HEK293 (cell line): ENCODE data around the gene PLEKHA1.

ENCODE experiments used
- CTCF ChIA-PET: fragments of 350-600 bp; formaldehyde crosslinking; extraction: SDS; loops from one replicate; lab custom pipeline; 2021; ENCODE audit warnings: antibody characterized with exemption; lab: Yijun Ruan, JAX
- POLR2A ChIA-PET: fragments of 300-600 bp; formaldehyde crosslinking; extraction: SDS; loops from one replicate; lab custom pipeline; 2020; ENCODE audit warnings: antibody characterized with exemption, inconsistent platforms; lab: Yijun Ruan, JAX
- H3K27ac ChIP-seq: fragments of 200-500 bp; sonication (Bioruptor generic); 2 replicates; pipeline ENCODE4 v1.5.1; 2014; ENCODE audit warnings: low read depth, low read length, control low read depth, inconsistent platforms; ENCODE audit errors: extremely low read depth
- H3K36me3 ChIP-seq, 2 experiments: fragments of 200-500 bp in 1 of 2; sonication (Bioruptor generic) in 1 of 2; 1 replicate in 1 of 2; 2 replicates in 1 of 2; pipeline ENCODE4 v1.5.1; 2014 to 2017; ENCODE audit warnings: inconsistent platforms in 2 of 2, low read length in 2 of 2; ENCODE audit not compliant: control insufficient read depth in 2 of 2, insufficient read depth in 1 of 2
- H3K4me1 ChIP-seq: fragments of 200-500 bp; sonication (Bioruptor generic); 2 replicates; pipeline ENCODE4 v1.5.1; 2014; ENCODE audit warnings: mild to moderate bottlenecking, low read length, inconsistent platforms; ENCODE audit not compliant: control insufficient read depth, insufficient read depth
- H3K4me3 ChIP-seq: 2 replicates; pipeline ENCODE4 v1.5.1; 2011; ENCODE audit warnings: low read depth, mild to moderate bottlenecking, control low read depth, low read length, moderate library complexity
- H3K9me3 ChIP-seq: fragments of 200-500 bp; sonication (Bioruptor generic); 2 replicates; pipeline ENCODE4 v1.5.1; 2014; ENCODE audit warnings: low read depth, low read length, inconsistent platforms; ENCODE audit not compliant: control insufficient read depth, insufficient read depth
- BCL11B ChIP-seq: fragments of 450-650 bp; formaldehyde crosslinking; IDR thresholded peaks from 2 replicates; pipeline ENCODE4 v1.5.1; 2016; ENCODE audit warnings: low read depth, missing biosample characterization, missing genetic modification characterization
- GLIS2 ChIP-seq: fragments of 450-650 bp; formaldehyde crosslinking; IDR thresholded peaks from 2 replicates; pipeline ENCODE4 v1.5.1; 2016; ENCODE audit warnings: missing biosample characterization, missing genetic modification characterization
- MYNN ChIP-seq: fragments of 450-650 bp; formaldehyde crosslinking; IDR thresholded peaks from 2 replicates; pipeline ENCODE4 v1.5.1; 2016; ENCODE audit warnings: missing biosample characterization, missing genetic modification characterization, borderline replicate concordance
- REPIN1 ChIP-seq: fragments of 450-650 bp; formaldehyde crosslinking; IDR thresholded peaks from 2 replicates; pipeline ENCODE4 v1.5.1; 2017; ENCODE audit warnings: missing biosample characterization, missing genetic modification characterization, low read depth
- TCF7L2 ChIP-seq: IDR thresholded peaks from 2 replicates; pipeline ENCODE4 v1.6.1; 2011; ENCODE audit warnings: low read depth, mild to moderate bottlenecking, inconsistent platforms, low read length, moderate library complexity, borderline replicate concordance
- TRIM28 ChIP-seq: IDR thresholded peaks from 2 replicates; pipeline ENCODE4 v1.6.1; 2011; ENCODE audit warnings: low read length, control low read depth, borderline replicate concordance
- ZBTB17 ChIP-seq: fragments of 450-650 bp; formaldehyde crosslinking; IDR thresholded peaks from 2 replicates; pipeline ENCODE4 v1.5.1; 2016; ENCODE audit warnings: missing biosample characterization, missing genetic modification characterization
- ZBTB48 ChIP-seq: fragments of 450-650 bp; formaldehyde crosslinking; IDR thresholded peaks from 2 replicates; pipeline ENCODE4 v1.5.1; 2016; ENCODE audit warnings: missing biosample characterization, missing genetic modification characterization
- ZBTB8A ChIP-seq: fragments of 450-650 bp; formaldehyde crosslinking; IDR thresholded peaks from 2 replicates; pipeline ENCODE4 v1.5.1; 2016; ENCODE audit warnings: missing biosample characterization, missing genetic modification characterization
- ZNF140 ChIP-seq: fragments of 450-650 bp; formaldehyde crosslinking; IDR thresholded peaks from 2 replicates; pipeline ENCODE4 v1.5.1; 2016; ENCODE audit warnings: missing biosample characterization, missing genetic modification characterization
- ZNF174 ChIP-seq: fragments of 450-650 bp; formaldehyde crosslinking; IDR thresholded peaks from 2 replicates; pipeline ENCODE4 v1.5.0; 2017; ENCODE audit warnings: missing biosample characterization, mild to moderate bottlenecking, missing genetic modification characterization
- ZNF292 ChIP-seq: fragments of 450-650 bp; formaldehyde crosslinking; IDR thresholded peaks from 2 replicates; pipeline ENCODE4 v1.5.1; 2016; ENCODE audit warnings: low read depth, missing biosample characterization, missing genetic modification characterization, borderline replicate concordance
- ZNF311 ChIP-seq: fragments of 450-650 bp; formaldehyde crosslinking; IDR thresholded peaks from 2 replicates; pipeline ENCODE4 v1.5.1; 2017; ENCODE audit warnings: missing biosample characterization, missing genetic modification characterization, borderline replicate concordance
- ZNF426 ChIP-seq: fragments of 450-650 bp; formaldehyde crosslinking; IDR thresholded peaks from 2 replicates; pipeline ENCODE4 v1.5.1; 2017; ENCODE audit warnings: missing biosample characterization, missing genetic modification characterization, mild to moderate bottlenecking, inconsistent platforms, moderate library complexity
- ZNF501 ChIP-seq: fragments of 450-650 bp; formaldehyde crosslinking; IDR thresholded peaks from 2 replicates; pipeline ENCODE4 v1.5.1; 2016; ENCODE audit warnings: missing biosample characterization, missing genetic modification characterization
- ZNF561 ChIP-seq: fragments of 450-650 bp; IDR thresholded peaks from 2 replicates; pipeline ENCODE4 v1.5.1; 2018; ENCODE audit warnings: missing biosample characterization, missing genetic modification characterization, borderline replicate concordance
- ZNF677 ChIP-seq: fragments of 450-650 bp; IDR thresholded peaks from 2 replicates; pipeline ENCODE4 v1.5.0; 2018; ENCODE audit warnings: missing biosample characterization, mild to moderate bottlenecking, missing genetic modification characterization, moderate library complexity
- ZNF785 ChIP-seq: fragments of 450-650 bp; formaldehyde crosslinking; IDR thresholded peaks from 2 replicates; pipeline ENCODE4 v1.5.1; 2016; ENCODE audit warnings: missing biosample characterization, missing genetic modification characterization
- ZNF843 ChIP-seq: fragments of 450-650 bp; formaldehyde crosslinking; IDR thresholded peaks from 2 replicates; pipeline ENCODE4 v1.5.1; 2016; ENCODE audit warnings: missing biosample characterization, missing genetic modification characterization
- TF ChIP-seq, protein P1 (sequence below): fragments of 450-650 bp; formaldehyde crosslinking; IDR thresholded peaks from 2 replicates; pipeline ENCODE4 v1.5.1; 2016; ENCODE audit warnings: missing biosample characterization, missing genetic modification characterization
- TF ChIP-seq, protein P2 (sequence below): fragments of 450-650 bp; formaldehyde crosslinking; IDR thresholded peaks from 2 replicates; pipeline ENCODE4 v1.5.1; 2016; ENCODE audit warnings: missing biosample characterization, missing genetic modification characterization
- TF ChIP-seq, protein P3 (sequence below): fragments of 450-650 bp; formaldehyde crosslinking; IDR thresholded peaks from 2 replicates; pipeline ENCODE4 v1.5.1; 2016; ENCODE audit warnings: missing biosample characterization, missing genetic modification characterization
- TF ChIP-seq, protein P4 (sequence below): fragments of 450-650 bp; formaldehyde crosslinking; IDR thresholded peaks from 2 replicates; pipeline ENCODE4 v1.5.1; 2016; ENCODE audit warnings: missing biosample characterization, missing genetic modification characterization

PLEKHA1 gene

DNA sequence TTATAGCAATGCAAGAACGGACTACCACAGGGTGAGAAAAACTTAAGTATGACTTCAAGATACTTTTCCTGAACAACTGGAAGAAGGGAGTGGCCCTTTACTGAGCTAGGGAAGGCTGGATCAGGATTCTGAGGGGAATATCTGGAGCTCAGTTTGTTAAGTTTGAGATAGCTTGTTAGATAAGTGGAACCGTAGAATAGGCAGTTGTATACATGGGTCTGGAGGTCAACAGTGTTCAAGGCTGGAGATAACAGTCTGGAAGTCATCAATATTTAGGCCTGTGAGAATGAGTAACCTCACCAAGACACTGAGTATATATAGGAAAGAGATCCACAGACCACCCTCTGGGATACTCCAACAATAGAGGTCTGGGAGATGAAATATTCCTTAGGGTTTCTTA, 7.2 kb downstream of the PLEKHA1 start:
- Histone ChIP-seq H3K36me3 (no peaks in the 10 kb centered on the region; a peak in 1 of 3 replicates), H3K4me3 (no peak overlapping the region), H3K4me1 (peaks cover 4% of the 10 kb centered on the region; the same call in 1 of the 2 replicates), H3K9me3 (no peaks in the 10 kb centered on the region), H3K27ac (no peak overlapping the region)
- TF ChIP-seq REPIN1, result no peak
- no peak for TF ChIP-seq ZBTB8A (tag by site-specific recombination)
- no peak for TF ChIP-seq ZBTB48 (tag by site-specific recombination)
- no peak for TF ChIP-seq ZBTB17 (tag by site-specific recombination)
- TF ChIP-seq, protein P1, sequence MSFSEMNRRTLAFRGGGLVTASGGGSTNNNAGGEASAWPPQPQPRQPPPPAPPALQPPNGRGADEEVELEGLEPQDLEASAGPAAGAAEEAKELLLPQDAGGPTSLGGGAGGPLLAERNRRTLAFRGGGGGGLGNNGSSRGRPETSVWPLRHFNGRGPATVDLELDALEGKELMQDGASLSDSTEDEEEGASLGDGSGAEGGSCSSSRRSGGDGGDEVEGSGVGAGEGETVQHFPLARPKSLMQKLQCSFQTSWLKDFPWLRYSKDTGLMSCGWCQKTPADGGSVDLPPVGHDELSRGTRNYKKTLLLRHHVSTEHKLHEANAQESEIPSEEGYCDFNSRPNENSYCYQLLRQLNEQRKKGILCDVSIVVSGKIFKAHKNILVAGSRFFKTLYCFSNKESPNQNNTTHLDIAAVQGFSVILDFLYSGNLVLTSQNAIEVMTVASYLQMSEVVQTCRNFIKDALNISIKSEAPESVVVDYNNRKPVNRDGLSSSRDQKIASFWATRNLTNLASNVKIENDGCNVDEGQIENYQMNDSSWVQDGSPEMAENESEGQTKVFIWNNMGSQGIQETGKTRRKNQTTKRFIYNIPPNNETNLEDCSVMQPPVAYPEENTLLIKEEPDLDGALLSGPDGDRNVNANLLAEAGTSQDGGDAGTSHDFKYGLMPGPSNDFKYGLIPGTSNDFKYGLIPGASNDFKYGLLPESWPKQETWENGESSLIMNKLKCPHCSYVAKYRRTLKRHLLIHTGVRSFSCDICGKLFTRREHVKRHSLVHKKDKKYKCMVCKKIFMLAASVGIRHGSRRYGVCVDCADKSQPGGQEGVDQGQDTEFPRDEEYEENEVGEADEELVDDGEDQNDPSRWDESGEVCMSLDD (tag by site-specific recombination), result no peak
- no peak for TF ChIP-seq ZNF843 (tag by site-specific recombination)
- no peak for TF ChIP-seq ZNF140 (tag by site-specific recombination)
- no peak for TF ChIP-seq ZNF174 (tag by site-specific recombination)
- no peak for TF ChIP-seq ZNF501 (tag by site-specific recombination)
- TF ChIP-seq ZNF561 (tag by site-specific recombination), result no peak
- no peak for TF ChIP-seq MYNN (tag by site-specific recombination)
- no peak for TF ChIP-seq ZNF426
- CTCF ChIA-PET, result interaction anchor here (0.6 to 1.2 kb wide), 5 partner anchors 25 to 103 kb away, joined by 3 to 4 read pairs (median 3); no protein-coding TSS in a partner anchor
- POLR2A ChIA-PET, result no interaction called here

DNA sequence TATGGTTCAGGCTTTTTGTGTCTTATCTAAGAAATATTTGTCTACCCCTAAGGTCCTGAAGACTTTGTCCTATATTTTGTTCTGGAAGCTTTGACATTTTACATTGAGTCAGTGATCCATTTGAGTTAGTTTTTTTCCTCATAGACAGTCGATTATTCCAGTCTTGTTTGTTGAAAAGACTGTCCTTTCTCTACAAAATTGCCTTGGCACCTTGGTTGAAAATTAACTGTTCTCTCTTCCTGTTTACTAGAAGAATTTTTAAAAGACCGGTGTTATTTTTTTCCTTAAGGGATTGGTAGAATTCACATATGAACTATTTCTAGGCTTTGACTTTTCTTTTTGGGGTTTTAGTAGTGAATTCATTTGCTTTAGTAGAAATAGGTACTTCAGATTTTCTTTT, 12.0 kb downstream of the PLEKHA1 start:
- POLR2A ChIA-PET, result interaction anchor here (1.0 kb wide), 1 partner anchor 12 kb away, joined by 3 read pairs; the partner anchor contains the start of gene PLEKHA1
- no peaks in the 10 kb centered on the region for H3K9me3 ChIP-seq
- H3K4me1 ChIP-seq, result no peaks in the 10 kb centered on the region
- CTCF ChIA-PET, result interaction anchor here (0.5 to 1.1 kb wide), 3 partner anchors 27 to 1110 kb away, joined by 3 read pairs; no protein-coding TSS in a partner anchor
- no peak overlapping the region for H3K27ac ChIP-seq
- TF ChIP-seq ZNF677 (tag by site-specific recombination) (0 out of 2 replicates have a peak, but pooled peaks have one; percentile 41), GLIS2 (tag by site-specific recombination) (no peak)
- no peak overlapping the region for H3K4me3 ChIP-seq
- H3K36me3 ChIP-seq, result peaks cover 0 to 3% of the 10 kb centered on the region in 2 experiments; a peak in 2 of 3 replicates

DNA sequence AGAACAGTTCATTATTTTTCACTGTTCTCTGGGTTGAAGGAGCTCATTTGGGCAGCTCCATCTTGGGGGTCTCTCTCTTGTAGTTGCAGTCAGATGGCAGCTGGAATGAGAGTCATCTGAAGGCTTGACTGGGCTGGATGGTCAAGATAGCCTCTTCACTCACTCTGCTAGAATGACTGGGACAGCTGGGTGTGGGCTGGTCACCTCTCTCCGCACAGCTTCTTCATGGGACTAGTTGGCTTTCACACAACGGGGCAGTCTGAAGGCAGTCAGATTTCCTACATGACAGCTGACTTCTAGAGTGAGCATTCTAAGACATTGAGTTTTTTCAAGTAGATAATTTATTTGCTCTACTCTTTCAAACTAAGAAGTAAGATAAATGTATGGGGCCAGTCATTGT, 13.1 kb downstream of the PLEKHA1 start:
- Histone ChIP-seq H3K4me1 (peaks cover under 1% of the 10 kb centered on the region; the same call in 1 of the 2 replicates), H3K27ac (no peak overlapping the region), H3K4me3 (no peak overlapping the region), H3K9me3 (no peaks in the 10 kb centered on the region), H3K36me3 (peaks cover 0 to 3% of the 10 kb centered on the region in 2 experiments; a peak in 2 of 3 replicates)
- ChIA-PET POLR2A (interaction anchor here (1.0 kb wide), 1 partner anchor 13 kb away, joined by 3 read pairs; the partner anchor contains the start of gene PLEKHA1), CTCF (interaction anchor here (1.1 kb wide), 1 partner anchor 119 kb away, joined by 3 read pairs; no protein-coding TSS in a partner anchor)
- TF ChIP-seq, protein P2, sequence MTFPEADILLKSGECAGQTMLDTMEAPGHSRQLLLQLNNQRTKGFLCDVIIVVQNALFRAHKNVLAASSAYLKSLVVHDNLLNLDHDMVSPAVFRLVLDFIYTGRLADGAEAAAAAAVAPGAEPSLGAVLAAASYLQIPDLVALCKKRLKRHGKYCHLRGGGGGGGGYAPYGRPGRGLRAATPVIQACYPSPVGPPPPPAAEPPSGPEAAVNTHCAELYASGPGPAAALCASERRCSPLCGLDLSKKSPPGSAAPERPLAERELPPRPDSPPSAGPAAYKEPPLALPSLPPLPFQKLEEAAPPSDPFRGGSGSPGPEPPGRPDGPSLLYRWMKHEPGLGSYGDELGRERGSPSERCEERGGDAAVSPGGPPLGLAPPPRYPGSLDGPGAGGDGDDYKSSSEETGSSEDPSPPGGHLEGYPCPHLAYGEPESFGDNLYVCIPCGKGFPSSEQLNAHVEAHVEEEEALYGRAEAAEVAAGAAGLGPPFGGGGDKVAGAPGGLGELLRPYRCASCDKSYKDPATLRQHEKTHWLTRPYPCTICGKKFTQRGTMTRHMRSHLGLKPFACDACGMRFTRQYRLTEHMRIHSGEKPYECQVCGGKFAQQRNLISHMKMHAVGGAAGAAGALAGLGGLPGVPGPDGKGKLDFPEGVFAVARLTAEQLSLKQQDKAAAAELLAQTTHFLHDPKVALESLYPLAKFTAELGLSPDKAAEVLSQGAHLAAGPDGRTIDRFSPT (tag by site-specific recombination), result no peak
- TF ChIP-seq ZNF311 (tag by site-specific recombination) (no peak), ZNF292 (no peak), TCF7L2 (no peak), TRIM28 (no peak), ZNF785 (tag by site-specific recombination) (no peak), BCL11B (tag by site-specific recombination) (no peak), ZNF426 (no peak)
- TF ChIP-seq, protein P3, sequence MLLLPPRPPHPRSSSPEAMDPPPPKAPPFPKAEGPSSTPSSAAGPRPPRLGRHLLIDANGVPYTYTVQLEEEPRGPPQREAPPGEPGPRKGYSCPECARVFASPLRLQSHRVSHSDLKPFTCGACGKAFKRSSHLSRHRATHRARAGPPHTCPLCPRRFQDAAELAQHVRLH (tag by site-specific recombination), result no peak
- TF ChIP-seq, protein P4, sequence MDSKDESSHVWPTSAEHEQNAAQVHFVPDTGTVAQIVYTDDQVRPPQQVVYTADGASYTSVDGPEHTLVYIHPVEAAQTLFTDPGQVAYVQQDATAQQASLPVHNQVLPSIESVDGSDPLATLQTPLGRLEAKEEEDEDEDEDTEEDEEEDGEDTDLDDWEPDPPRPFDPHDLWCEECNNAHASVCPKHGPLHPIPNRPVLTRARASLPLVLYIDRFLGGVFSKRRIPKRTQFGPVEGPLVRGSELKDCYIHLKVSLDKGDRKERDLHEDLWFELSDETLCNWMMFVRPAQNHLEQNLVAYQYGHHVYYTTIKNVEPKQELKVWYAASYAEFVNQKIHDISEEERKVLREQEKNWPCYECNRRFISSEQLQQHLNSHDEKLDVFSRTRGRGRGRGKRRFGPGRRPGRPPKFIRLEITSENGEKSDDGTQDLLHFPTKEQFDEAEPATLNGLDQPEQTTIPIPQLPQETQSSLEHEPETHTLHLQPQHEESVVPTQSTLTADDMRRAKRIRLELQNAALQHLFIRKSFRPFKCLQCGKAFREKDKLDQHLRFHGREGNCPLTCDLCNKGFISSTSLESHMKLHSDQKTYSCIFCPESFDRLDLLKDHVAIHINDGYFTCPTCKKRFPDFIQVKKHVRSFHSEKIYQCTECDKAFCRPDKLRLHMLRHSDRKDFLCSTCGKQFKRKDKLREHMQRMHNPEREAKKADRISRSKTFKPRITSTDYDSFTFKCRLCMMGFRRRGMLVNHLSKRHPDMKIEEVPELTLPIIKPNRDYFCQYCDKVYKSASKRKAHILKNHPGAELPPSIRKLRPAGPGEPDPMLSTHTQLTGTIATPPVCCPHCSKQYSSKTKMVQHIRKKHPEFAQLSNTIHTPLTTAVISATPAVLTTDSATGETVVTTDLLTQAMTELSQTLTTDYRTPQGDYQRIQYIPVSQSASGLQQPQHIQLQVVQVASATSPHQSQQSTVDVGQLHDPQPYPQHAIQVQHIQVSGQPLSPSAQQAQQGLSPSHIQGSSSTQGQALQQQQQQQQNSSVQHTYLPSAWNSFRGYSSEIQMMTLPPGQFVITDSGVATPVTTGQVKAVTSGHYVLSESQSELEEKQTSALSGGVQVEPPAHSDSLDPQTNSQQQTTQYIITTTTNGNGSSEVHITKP (tag by site-specific recombination), result no peak
